Gastroesophageal sphincter (tissue), 4 donors: Measurements from ENCODE around the gene MAS1. TPM values are rescaled to one million over a fixed set of nuclear protein-coding genes. Genes with fewer than 3 reads are reported as not detected.

Experiments used
- ATAC-seq: fragments of 150-250 bp; one replicate; pipeline ENCODE4 v1.9.1; 2016; ENCODE audit warnings: mild to moderate bottlenecking, moderate library complexity
- H3K27ac ChIP-seq, 4 donors: fragments of 200-600 bp; sonication (generic) in 3 of 4; 1 replicate in 3 of 4; 2 replicates in 1 of 4; pipeline ENCODE4 v1.5.1; 2016 to 2019
- H3K27me3 ChIP-seq: fragments of 200-600 bp; sonication (generic); one replicate; pipeline ENCODE4 v1.5.1; 2019
- H3K36me3 ChIP-seq, 2 donors: fragments of 200-600 bp; sonication (generic); one replicate each; pipeline ENCODE4 v1.5.1; 2019; ENCODE audit warnings: control low read depth in 1 of 2
- H3K4me1 ChIP-seq, 3 donors: fragments of 200-600 bp; sonication (generic); 1 replicate in 2 of 3; 2 replicates in 1 of 3; pipeline ENCODE4 v1.5.1; 2016 to 2019; ENCODE audit warnings: control low read depth in 2 of 3
- H3K4me3 ChIP-seq, 2 donors: fragments of 200-600 bp; sonication (generic); one replicate each; pipeline ENCODE4 v1.5.1; 2019; ENCODE audit warnings: mild to moderate bottlenecking in 1 of 2, moderate library complexity in 1 of 2
- H3K9me3 ChIP-seq, 3 donors: fragments of 200-600 bp; sonication (generic); one replicate each; pipeline ENCODE4 v1.5.1; 2017 to 2019; ENCODE audit warnings: control low read depth in 2 of 3
- CTCF ChIP-seq, 4 experiments: fragments of 200-600 bp in 2 of 4; fragments of 450-650 bp in 2 of 4; sonication (generic) in 1 of 4; IDR thresholded peaks; one replicate each; pipeline ENCODE4 v1.5.1; 2017 to 2019; ENCODE audit warnings: antibody characterized with exemption in 4 of 4, mild to moderate bottlenecking in 2 of 4, moderate library complexity in 2 of 4
- EP300 ChIP-seq: sonication (generic); formaldehyde crosslinking; IDR thresholded peaks from one replicate; pipeline ENCODE4 v1.6.1; 2017; ENCODE audit warnings: antibody characterized with exemption, mild to moderate bottlenecking
- POLR2A ChIP-seq, 2 donors: fragments of 450-650 bp; IDR thresholded peaks; one replicate each; pipeline ENCODE4 v1.6.1; 2017; ENCODE audit warnings: antibody characterized with exemption in 2 of 2, mild to moderate bottlenecking in 2 of 2, moderate library complexity in 1 of 2
- POLR2AphosphoS5 ChIP-seq: sonication (generic); formaldehyde crosslinking; IDR thresholded peaks from one replicate; pipeline ENCODE4 v1.6.1; 2017; ENCODE audit warnings: antibody characterized with exemption
- WGBS, 2 donors: methylation state at CpG; one replicate each; pipeline ENCODE4 v1.1.5; 2018; ENCODE audit warnings: low coverage in 1 of 2; 5-methylcytosine and 5-hydroxymethylcytosine counted together
- total RNA-seq, 4 donors: library from RNA; depleted of rRNA; stranded (reverse); fragments of >200 nt; gene quantifications; one replicate each; pipeline ENCODE4 v1.1.0, GENCODE V29; 2016

Gene MAS1
- total RNA-seq, 4 donors from 2014 or later, result not detected

- no peak for ATAC-seq
- Histone ChIP-seq H3K4me3 (no peak overlapping the region), H3K27me3 (peaks cover 56% of the 10 kb centered on the region), H3K4me1 (no peaks in the 10 kb centered on the region), H3K36me3 (no peaks in the 10 kb centered on the region), H3K9me3 (no peaks in the 10 kb centered on the region), H3K27ac (no peak overlapping the region)
- WGBS, 2 donors, result 67% methylated on average over 4 of the region's 7 CpGs; no CpG with 5 or more reads in 1 of the 2 donors
- TF ChIP-seq EP300 (no peak), POLR2A (IDR thresholded peaks at IDR 0.05) (no peak), POLR2AphosphoS5 (no peak), CTCF (IDR thresholded peaks at IDR 0.05) (no peak)
Measured at GRCh38 chr6:159887146-159887545, 3.6 kb upstream of the MAS1 start.

- Histone ChIP-seq H3K4me3 (no peak overlapping the region), H3K9me3 (no peaks in the 10 kb centered on the region), H3K27ac (no peak overlapping the region), H3K4me1 (no peaks in the 10 kb centered on the region), H3K36me3 (no peaks in the 10 kb centered on the region), H3K27me3 (peaks cover 62% of the 10 kb centered on the region)
- no peak for TF ChIP-seq EP300
- no peak for TF ChIP-seq POLR2A (IDR thresholded peaks at IDR 0.05)
- TF ChIP-seq POLR2AphosphoS5, result no peak
- WGBS, 2 donors, result 26 to 41% methylated on average over 3 to 6 of the region's 6 CpGs
- no peak for ATAC-seq
Measured at GRCh38 chr6:159887761-159888160, 3.0 kb upstream of the MAS1 start.

- WGBS, 2 donors, result 79 to 87% methylated on average over 6 to 7 of the region's 7 CpGs
- no peaks in the 10 kb centered on the region for H3K4me1 ChIP-seq
- no peak overlapping the region for H3K4me3 ChIP-seq
- H3K36me3 ChIP-seq, result no peaks in the 10 kb centered on the region
- peaks cover 80% of the 10 kb centered on the region for H3K27me3 ChIP-seq
- ATAC-seq, result no peak
- H3K9me3 ChIP-seq, result no peaks in the 10 kb centered on the region
- H3K27ac ChIP-seq, result no peak overlapping the region
- TF ChIP-seq POLR2A (IDR thresholded peaks at IDR 0.05) (no peak), CTCF (IDR thresholded peaks at IDR 0.05) (no peak), EP300 (no peak), POLR2AphosphoS5 (no peak)
Measured at GRCh38 chr6:159890201-159890600, 587 bp upstream of the MAS1 start.

GRCh38 chr6:159892053-159892452 is 1.3 kb downstream of the MAS1 start:
- Histone ChIP-seq H3K27ac (no peak overlapping the region), H3K36me3 (no peaks in the 10 kb centered on the region), H3K4me3 (no peak overlapping the region), H3K9me3 (no peaks in the 10 kb centered on the region), H3K27me3 (peaks cover 73% of the 10 kb centered on the region), H3K4me1 (no peaks in the 10 kb centered on the region)
- ATAC-seq, result no peak
- TF ChIP-seq POLR2AphosphoS5 (no peak), CTCF (IDR thresholded peaks at IDR 0.05) (no peak), POLR2A (IDR thresholded peaks at IDR 0.05) (no peak), EP300 (no peak)
- WGBS, 2 donors, result 80 to 93% methylated on average over 2 of the region's 4 CpGs

- Histone ChIP-seq H3K36me3 (no peaks in the 10 kb centered on the region), H3K4me3 (no peak overlapping the region), H3K27ac (no peak overlapping the region), H3K4me1 (no peaks in the 10 kb centered on the region), H3K27me3 (peaks cover 64% of the 10 kb centered on the region), H3K9me3 (no peaks in the 10 kb centered on the region)
- 80% methylated on average over 1 of the region's 3 CpGs; no CpG with 5 or more reads in 1 of the 2 donors for WGBS, 2 donors
- no peak for ATAC-seq
- no peak for TF ChIP-seq EP300
- TF ChIP-seq CTCF (IDR thresholded peaks at IDR 0.05), result no peak
Measured at GRCh38 chr6:159893064-159893463, 2.3 kb downstream of the MAS1 start.
